Smooth muscle cell (in vitro differentiated cells): Measurements from ENCODE around the gene PDE6D. TPM values are rescaled to one million over a fixed set of nuclear protein-coding genes. Genes with fewer than 3 reads are reported as not detected.

Source experiments
- DNase-seq: peaks from one replicate; lab custom pipeline; 2025; ENCODE audit not compliant: unreplicated experiment; lab: John Stamatoyannopoulos, UW
- H2AFZ ChIP-seq: fragments of 200-600 bp; sonication (generic); 2 replicates; pipeline ENCODE4 v1.6.0; 2016; ENCODE audit warnings: antibody characterized with exemption, low read depth, mild to moderate bottlenecking
- H3F3A ChIP-seq: fragments of 200-600 bp; sonication (generic); 2 replicates; pipeline ENCODE4 v1.6.0; 2017; ENCODE audit warnings: antibody characterized with exemption, low read depth
- H3K27ac ChIP-seq: fragments of 200-600 bp; sonication (generic); 2 replicates; pipeline ENCODE4 v1.5.1; 2016; ENCODE audit warnings: low read depth, mild to moderate bottlenecking
- H3K27me3 ChIP-seq: fragments of 200-600 bp; sonication (generic); 2 replicates; pipeline ENCODE4 v1.6.1; 2016; ENCODE audit warnings: low read depth, mild to moderate bottlenecking
- H3K36me3 ChIP-seq: fragments of 200-600 bp; sonication (generic); 2 replicates; pipeline ENCODE4 v1.5.1; 2016; ENCODE audit warnings: low read depth
- H3K4me1 ChIP-seq: fragments of 200-600 bp; sonication (generic); 2 replicates; pipeline ENCODE4 v1.5.1; 2016; ENCODE audit warnings: low read depth
- H3K4me2 ChIP-seq: fragments of 200-600 bp; sonication (generic); 2 replicates; pipeline ENCODE4 v1.6.0; 2016; ENCODE audit warnings: mild to moderate bottlenecking
- H3K4me3 ChIP-seq: fragments of 200-600 bp; sonication (generic); 2 replicates; pipeline ENCODE4 v1.5.1; 2016; ENCODE audit warnings: mild to moderate bottlenecking
- H3K79me2 ChIP-seq: fragments of 200-600 bp; sonication (generic); 2 replicates; pipeline ENCODE4 v1.6.0; 2016; ENCODE audit warnings: low read depth, mild to moderate bottlenecking
- H3K9ac ChIP-seq: fragments of 200-600 bp; sonication (generic); 2 replicates; pipeline ENCODE4 v1.6.0; 2016; ENCODE audit warnings: low read depth
- H3K9me3 ChIP-seq: fragments of 200-600 bp; sonication (generic); replicated peaks from 2 replicates; pipeline ENCODE4 v1.5.1; 2016; ENCODE audit warnings: low read depth
- H4K20me1 ChIP-seq: fragments of 200-600 bp; sonication (generic); 2 replicates; pipeline ENCODE4 v1.6.0; 2016; ENCODE audit warnings: low read depth
- WGBS: methylation state at CpG from one replicate; pipeline ENCODE4 v1.1.7; 2016; ENCODE audit warnings: low lambda C conversion rate; 5-methylcytosine and 5-hydroxymethylcytosine counted together
- polyA plus RNA-seq: library from polyadenylated mRNA; unstranded; fragments of >200 nt; fragmentation: Nextera tagmentation; extraction: Ambion mirVana; gene quantifications from 2 replicates; pipeline ENCODE4 v1.2.1, GENCODE V29; 2016
- total RNA-seq: library from RNA; depleted of rRNA; stranded (reverse); fragments of >200 nt; gene quantifications from 2 replicates; pipeline ENCODE4 v1.2.3, GENCODE V29; 2014
- TF ChIP-seq, protein P1 (sequence below): fragments of 200-600 bp; sonication (generic); IDR thresholded peaks from 2 replicates; pipeline ENCODE4 v1.5.1; 2017; ENCODE audit warnings: borderline replicate concordance, mild to moderate bottlenecking, antibody characterized with exemption; ENCODE audit not compliant: insufficient read depth, poor library complexity, severe bottlenecking

PDE6D gene
- total and polyA plus RNA-seq, 2 experiments from 2014 or later = 32.7 to 54.9 TPM

DNA sequence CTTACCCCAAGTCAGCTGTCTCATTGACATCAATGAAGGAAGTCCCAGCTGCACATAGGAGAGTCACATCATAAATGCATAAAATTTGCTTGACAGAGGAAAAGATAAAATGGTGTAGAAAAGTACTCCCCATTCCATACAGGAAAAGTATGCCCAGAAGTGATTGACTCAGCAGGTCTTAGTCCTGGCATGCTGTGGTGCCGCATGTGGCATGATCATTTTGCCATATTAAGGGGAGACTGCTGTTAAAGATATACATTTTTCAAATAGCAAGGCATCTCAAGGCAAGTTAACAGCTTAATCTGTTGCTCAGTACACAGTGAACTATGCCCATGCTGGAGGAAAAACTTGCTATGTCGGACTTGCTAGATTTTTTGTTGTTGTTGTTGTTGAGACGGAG lies 13.3 kb upstream of the PDE6D start:
- Histone ChIP-seq H3K27ac (no peak overlapping the region), H3K27me3 (no peaks in the 10 kb centered on the region), H3K36me3 (no peaks in the 10 kb centered on the region), H3K4me2 (no peak overlapping the region), H3K4me1 (no peaks in the 10 kb centered on the region), H3K9me3 (no peaks in the 10 kb centered on the region), H3K9ac (no peak overlapping the region), H3F3A (no peaks in the 10 kb centered on the region), H3K79me2 (peaks cover 32% of the 10 kb centered on the region), H4K20me1 (peaks cover 53% of the 10 kb centered on the region), H2AFZ (no peak overlapping the region), H3K4me3 (no peak overlapping the region)
- DNase-seq = no peak
- 97% methylated on average over 3 of the region's 3 CpGs for WGBS
- TF ChIP-seq, protein P1, sequence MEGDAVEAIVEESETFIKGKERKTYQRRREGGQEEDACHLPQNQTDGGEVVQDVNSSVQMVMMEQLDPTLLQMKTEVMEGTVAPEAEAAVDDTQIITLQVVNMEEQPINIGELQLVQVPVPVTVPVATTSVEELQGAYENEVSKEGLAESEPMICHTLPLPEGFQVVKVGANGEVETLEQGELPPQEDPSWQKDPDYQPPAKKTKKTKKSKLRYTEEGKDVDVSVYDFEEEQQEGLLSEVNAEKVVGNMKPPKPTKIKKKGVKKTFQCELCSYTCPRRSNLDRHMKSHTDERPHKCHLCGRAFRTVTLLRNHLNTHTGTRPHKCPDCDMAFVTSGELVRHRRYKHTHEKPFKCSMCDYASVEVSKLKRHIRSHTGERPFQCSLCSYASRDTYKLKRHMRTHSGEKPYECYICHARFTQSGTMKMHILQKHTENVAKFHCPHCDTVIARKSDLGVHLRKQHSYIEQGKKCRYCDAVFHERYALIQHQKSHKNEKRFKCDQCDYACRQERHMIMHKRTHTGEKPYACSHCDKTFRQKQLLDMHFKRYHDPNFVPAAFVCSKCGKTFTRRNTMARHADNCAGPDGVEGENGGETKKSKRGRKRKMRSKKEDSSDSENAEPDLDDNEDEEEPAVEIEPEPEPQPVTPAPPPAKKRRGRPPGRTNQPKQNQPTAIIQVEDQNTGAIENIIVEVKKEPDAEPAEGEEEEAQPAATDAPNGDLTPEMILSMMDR = no peak

DNA sequence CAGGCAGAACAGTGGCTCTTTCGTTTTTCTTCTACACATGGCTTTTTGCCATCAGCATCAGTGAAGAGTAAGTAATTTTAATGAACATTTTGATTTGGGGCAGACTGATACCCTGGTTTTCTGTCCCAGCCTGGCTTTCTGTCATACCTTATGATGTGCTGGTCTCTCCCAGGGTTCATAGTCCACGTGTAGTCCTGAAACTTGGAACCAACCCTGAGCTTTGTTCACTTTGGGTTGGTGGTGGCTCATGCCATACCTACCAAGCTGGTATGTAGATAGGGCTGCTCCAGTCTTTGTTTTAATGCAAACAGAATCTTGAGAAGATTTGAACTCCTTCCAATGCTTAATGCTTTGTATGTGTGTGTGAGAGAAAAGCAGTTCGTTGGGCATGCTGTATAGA lies 10.0 kb upstream of the PDE6D start:
- H3K27me3 ChIP-seq = no peaks in the 10 kb centered on the region
- no peaks in the 10 kb centered on the region for H3K36me3 ChIP-seq
- H3F3A ChIP-seq = no peaks in the 10 kb centered on the region
- TF ChIP-seq, protein P1 = no peak
- no peak overlapping the region for H3K4me3 ChIP-seq
- no peak for DNase-seq
- H4K20me1 ChIP-seq = peaks cover 65% of the 10 kb centered on the region
- H3K4me1 ChIP-seq = peaks cover 10% of the 10 kb centered on the region
- no peak overlapping the region for H3K9ac ChIP-seq
- H2AFZ ChIP-seq = no peak overlapping the region
- peaks cover 61% of the 10 kb centered on the region for H3K79me2 ChIP-seq
- no peak overlapping the region for H3K4me2 ChIP-seq
- no peaks in the 10 kb centered on the region for H3K9me3 ChIP-seq
- H3K27ac ChIP-seq = no peak overlapping the region
- 95% methylated on average over 3 of the region's 3 CpGs for WGBS

DNA sequence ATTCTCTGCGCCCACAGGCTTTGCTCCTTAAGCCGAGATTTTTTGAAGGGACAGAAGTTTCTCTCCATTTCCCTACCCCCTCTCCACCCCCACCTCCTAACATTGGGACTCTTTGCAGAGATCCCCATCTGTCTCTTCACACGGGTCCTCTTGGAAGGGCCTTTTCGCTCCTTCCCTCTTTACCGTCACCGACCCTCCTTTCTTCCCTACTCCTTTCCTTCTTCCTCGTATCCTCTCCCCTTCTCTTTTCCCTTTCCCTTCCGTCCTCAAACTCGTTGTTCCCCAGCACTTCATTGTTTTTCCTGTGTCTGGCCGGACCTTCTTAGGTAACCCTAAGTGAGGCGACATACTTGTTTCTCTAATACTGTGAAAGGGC lies 5.8 kb upstream of the PDE6D start:
- peaks cover 21% of the 10 kb centered on the region for H3K4me1 ChIP-seq
- peak overlapping the region; percentile 79 for H3K9ac ChIP-seq
- H3F3A ChIP-seq = no peaks in the 10 kb centered on the region
- H3K27ac ChIP-seq = peak overlapping the region; percentile 63
- no peaks in the 10 kb centered on the region for H3K9me3 ChIP-seq
- WGBS = 17% methylated on average over 11 of the region's 11 CpGs
- peak overlapping the region; percentile 74 for H3K4me3 ChIP-seq
- no peak for DNase-seq
- peak overlapping the region; percentile 93 for H3K4me2 ChIP-seq
- H3K36me3 ChIP-seq = no peaks in the 10 kb centered on the region
- H2AFZ ChIP-seq = peak overlapping the region; percentile 98
- peaks cover 58% of the 10 kb centered on the region for H3K79me2 ChIP-seq
- peaks cover 34% of the 10 kb centered on the region for H4K20me1 ChIP-seq
- TF ChIP-seq, protein P1 = no peak
- H3K27me3 ChIP-seq = no peaks in the 10 kb centered on the region

DNA sequence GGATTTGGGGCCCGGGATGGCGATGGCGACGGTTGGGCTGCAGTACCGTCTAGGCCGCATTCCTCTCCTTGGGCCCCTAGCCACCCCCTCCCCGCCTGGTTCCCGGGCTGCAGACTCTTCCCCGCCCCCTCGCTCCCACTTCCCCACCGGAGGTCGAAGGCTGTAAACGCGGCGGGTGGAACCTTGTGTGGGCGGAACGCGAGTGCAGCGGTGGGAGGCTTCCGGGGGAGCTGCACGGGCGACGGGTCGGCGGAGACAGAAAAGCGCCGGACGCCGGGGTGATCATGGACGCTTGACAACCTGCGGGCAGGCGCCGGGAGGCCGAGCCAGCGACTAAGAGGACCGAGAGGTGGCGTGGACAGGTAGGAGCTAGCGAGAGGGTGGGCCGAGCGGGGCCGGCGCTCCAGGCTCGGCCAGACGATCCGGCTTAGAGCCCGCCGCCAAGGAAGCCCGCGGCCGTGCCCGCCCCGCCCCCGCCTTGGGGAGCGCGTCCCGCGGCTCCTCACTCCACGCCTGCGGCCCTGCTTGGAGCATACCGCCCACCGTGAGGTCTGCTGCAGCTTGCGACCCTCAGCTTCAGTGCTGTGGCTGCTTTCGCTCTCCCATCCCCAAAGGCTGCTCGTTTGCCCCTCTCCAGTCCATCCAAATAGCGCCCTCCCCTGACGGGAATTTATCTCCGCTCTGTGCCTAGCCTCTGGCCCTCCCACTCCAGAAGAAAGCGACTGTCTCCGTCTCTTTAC lies 5.3 kb upstream of the PDE6D start, which contains the start of gene COPS7B:
Gene COPS7B, plus strand, starts transcription at position 269 of the 740 bp plus-strand sequence. CDS start 2,126 bp downstream, outside the sequence.
- H3K79me2 ChIP-seq = peaks cover 54% of the 10 kb centered on the region
- H3K27me3 ChIP-seq = no peaks in the 10 kb centered on the region
- H3K4me3 ChIP-seq = peak within 1 kb of the TSS; percentile 74
- no peaks in the 10 kb centered on the region for H3K36me3 ChIP-seq
- H3K27ac ChIP-seq = peak within 1 kb of the TSS; percentile 63
- peak within 1 kb of the TSS; percentile 98 for H2AFZ ChIP-seq
- no peaks in the 10 kb centered on the region for H3K9me3 ChIP-seq
- peak within 1 kb of the TSS; percentile 93 for H3K4me2 ChIP-seq
- H4K20me1 ChIP-seq = peaks cover 29% of the 10 kb centered on the region
- peaks cover 24% of the 10 kb centered on the region for H3K4me1 ChIP-seq
- WGBS = 1% methylated on average over 61 of the region's 69 CpGs
- no peaks in the 10 kb centered on the region for H3F3A ChIP-seq
- TF ChIP-seq, protein P1 = peak; percentile 48
- DNase-seq = peak; percentile 50
- peak within 1 kb of the TSS; percentile 79 for H3K9ac ChIP-seq
